HG03575 (cell line): ENCODE measurements around the gene CHDH.

Experiments used
- ATAC-seq: cut with Tn5 transposase; IDR thresholded peaks from one replicate; pipeline ENCODE4 v1.9.1; 2021; ENCODE audit not compliant: unreplicated experiment, insufficient number of reproducible peaks, low FRiP score; ENCODE audit errors: extremely low read depth

The CHDH gene

GRCh38 chr3:53773611-53774368 is 72.4 kb downstream of the CHDH start:
- ATAC-seq, result peak; percentile 77

DNA sequence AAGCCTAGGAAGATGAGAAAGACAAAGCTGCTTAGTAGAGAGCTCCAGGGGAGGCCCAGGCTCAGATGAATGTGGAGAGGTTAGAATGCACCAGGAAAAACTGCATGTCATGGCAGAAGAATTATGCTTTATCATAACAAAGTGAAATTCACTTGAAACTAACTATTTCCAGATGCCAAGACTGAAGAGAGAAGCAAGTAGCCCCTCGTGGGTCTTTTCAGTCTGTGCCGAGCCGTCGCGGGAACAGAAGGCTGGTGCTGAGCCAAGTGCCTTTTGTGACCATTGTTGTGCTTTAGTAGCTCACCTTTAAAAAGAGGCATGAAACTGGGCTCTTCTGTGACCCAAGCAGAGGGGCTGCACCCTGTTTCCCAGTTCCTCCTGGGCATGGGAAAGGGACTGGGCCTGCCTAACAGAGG is 73.2 kb downstream of the CHDH start:
- ATAC-seq, result no peak

DNA sequence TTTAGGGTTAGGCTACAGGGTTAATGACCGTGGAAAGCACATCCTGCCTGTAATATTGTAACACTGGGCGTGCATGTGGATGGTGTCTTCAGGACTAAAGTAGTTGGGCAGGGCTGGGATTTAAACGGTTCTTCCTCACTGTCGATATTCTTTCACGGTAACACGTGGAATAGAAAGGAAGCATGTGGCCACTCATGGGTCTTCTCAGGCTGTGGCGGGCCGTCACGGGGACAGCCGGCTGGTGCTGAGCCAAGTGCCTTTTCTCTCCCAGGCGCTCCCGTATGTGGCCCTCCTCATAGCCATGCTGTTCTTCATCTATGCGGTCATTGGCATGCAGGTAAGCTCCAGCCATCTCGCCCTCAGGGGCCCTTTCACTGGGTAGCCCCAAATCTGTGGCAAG is 73.7 kb downstream of the CHDH start:
- no peak for ATAC-seq

DNA sequence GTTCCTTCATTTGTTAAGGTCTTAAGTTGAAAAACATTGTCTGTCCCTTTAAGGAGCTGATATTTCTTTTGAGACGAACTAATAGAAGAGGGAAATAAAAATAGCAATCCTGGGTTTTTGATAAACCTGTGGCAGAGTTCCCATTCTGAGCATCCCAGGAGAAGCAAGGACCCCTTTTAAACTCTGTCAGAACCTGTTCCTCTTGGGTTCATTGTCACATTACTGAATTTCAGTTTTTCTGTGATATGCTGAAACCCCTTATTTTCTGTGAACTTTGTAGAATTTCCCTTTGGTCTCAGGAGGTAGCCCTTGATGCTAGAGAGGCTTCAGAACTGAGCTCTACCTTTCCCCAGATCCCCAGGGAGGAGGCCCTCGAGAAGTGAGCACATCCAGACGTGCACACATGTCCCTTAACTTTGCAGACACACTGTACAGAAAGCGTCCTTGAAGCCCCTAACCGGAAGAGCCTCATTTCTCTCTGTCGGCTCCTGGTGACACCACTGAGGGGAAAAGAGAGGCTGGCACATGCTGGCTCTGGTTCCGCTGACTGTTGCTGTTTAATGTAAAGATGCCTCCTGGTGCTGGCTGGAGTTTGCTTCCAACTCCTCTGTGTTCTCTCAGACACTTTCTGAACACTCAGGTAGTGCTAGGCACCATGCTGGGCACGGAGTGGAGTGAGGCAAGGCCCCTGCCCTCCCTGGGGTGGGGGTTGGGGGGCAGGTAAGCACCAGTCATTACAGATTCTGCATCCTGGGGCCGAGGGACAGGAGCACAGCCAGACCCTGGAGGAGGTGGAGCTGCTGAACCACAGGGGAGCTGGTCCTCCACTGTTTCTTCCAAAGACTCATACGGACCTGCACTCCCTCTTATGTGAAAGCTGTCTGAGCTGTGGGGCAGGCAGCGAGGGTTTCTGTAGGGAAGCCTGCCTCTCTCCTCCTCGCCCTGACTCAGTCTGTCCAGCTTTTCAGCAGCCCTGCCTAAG is 77.5 kb downstream of the CHDH start:
- no peak for ATAC-seq

- ATAC-seq, result no peak
Measured at GRCh38 chr3:53766706-53767105, 79.5 kb downstream of the CHDH start.

DNA sequence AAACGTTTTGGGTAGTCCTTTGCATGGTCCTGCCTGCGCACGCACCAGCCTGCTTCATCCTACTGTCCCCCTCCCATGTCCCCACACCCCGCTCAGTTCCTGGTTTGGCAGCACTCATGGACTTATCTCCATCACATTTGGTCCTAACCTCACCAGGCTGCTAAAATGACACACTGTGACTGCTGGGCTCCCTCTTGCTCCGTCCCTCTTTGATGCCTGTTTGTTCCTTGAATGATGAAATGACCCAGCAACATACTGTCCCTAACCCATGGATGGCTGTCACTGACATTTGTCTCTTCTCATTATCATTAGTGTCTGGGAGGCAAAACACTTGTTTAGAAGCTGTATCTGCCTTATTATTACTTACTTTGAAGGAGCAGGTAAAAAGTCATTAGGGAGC is 80.5 kb downstream of the CHDH start:
- no peak for ATAC-seq

DNA sequence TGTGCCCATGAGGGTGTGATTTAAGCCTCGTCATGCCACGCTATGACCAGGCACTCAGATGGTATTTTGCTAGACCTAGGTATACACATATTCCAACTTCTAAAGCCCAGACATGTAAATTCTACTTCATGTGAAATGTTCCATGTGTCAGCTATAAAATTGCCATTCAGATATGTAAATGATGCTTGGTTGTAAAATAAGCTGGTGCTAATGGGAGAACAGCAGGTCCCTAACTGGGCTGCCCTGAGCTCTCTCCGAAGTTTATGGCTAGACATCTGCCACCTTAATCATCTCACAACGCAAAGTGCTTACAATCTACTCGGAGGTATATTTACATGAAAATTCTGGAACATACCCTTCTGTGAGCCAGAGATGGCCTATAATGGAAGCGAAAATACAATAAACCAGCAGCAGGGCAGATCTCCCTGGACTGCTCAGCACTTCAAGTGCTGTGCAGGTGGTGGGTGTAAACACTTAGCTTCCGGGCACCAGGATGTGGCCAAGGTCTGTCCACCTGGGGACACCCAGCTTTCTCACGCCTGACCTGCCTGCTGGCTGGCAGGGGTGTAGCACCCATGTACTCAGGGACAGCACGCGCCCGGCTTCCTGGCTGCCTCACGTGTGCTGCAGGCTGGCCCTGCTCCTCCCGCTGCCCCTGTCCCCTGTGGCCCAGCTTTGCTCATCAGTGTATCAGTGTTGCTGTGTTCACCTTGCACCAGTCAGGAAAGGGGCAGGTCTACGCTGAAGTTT is 82.0 kb downstream of the CHDH start:
- ATAC-seq, result no peak

GRCh38 chr3:53763353-53763752 is 82.9 kb downstream of the CHDH start:
- no peak for ATAC-seq
